ENCODE measurements around the gene STPG2. TPM values are rescaled to one million over a fixed set of nuclear protein-coding genes. Genes with fewer than 3 reads are reported as not detected.

STPG2 gene
- total RNA-seq, 1 donor from 2014 or later = not detected

GRCh38 chr4:98093662-98094061, 49.6 kb downstream of the STPG2 start:
- no peak for DNase-seq (ENCODE audit: low read depth in 2 of 2)

- DNase-seq (ENCODE audit: low read depth in 2 of 2) = peak; percentile 3 to 32
Measured at GRCh38 chr4:98092833-98093439, 50.3 kb downstream of the STPG2 start.

- DNase-seq (ENCODE audit: low read depth in 2 of 2) = no peak
Measured at GRCh38 chr4:98081936-98082335, 61.3 kb downstream of the STPG2 start.

GRCh38 chr4:98068495-98068894, 74.8 kb downstream of the STPG2 start:
- no peak for DNase-seq (ENCODE audit: low read depth in 2 of 2)

GRCh38 chr4:98055800-98056501, 87.3 kb downstream of the STPG2 start:
- DNase-seq (ENCODE audit: low read depth in 2 of 2) = no peak

GRCh38 chr4:98046665-98047064, 96.6 kb downstream of the STPG2 start:
- no peak for DNase-seq (ENCODE audit: low read depth in 2 of 2)

GRCh38 chr4:98030059-98030458, 113.2 kb downstream of the STPG2 start:
- DNase-seq (ENCODE audit: low read depth in 2 of 2) = no peak

- no peak for DNase-seq (ENCODE audit: low read depth in 2 of 2)
Measured at GRCh38 chr4:98027827-98028226, 115.4 kb downstream of the STPG2 start.

- no peak for DNase-seq (ENCODE audit: low read depth in 2 of 2)
Measured at GRCh38 chr4:98026362-98026761, 116.9 kb downstream of the STPG2 start.

GRCh38 chr4:98006814-98007412, 136.4 kb downstream of the STPG2 start:
- DNase-seq (ENCODE audit: low read depth in 2 of 2) = no peak

- no peak for DNase-seq (ENCODE audit: low read depth in 2 of 2)
Measured at GRCh38 chr4:98006060-98006459, 137.2 kb downstream of the STPG2 start.

- DNase-seq (ENCODE audit: low read depth in 2 of 2) = no peak
Measured at GRCh38 chr4:98000940-98001339, 142.3 kb downstream of the STPG2 start.

- DNase-seq (ENCODE audit: low read depth in 2 of 2) = no peak
Measured at GRCh38 chr4:97998203-97998602, 145.1 kb downstream of the STPG2 start.

- no peak for DNase-seq (ENCODE audit: low read depth in 2 of 2)
Measured at GRCh38 chr4:97994765-97995465, 148.4 kb downstream of the STPG2 start.

- DNase-seq (ENCODE audit: low read depth in 2 of 2) = no peak
Measured at GRCh38 chr4:97990409-97990808, 152.9 kb downstream of the STPG2 start.

- DNase-seq (ENCODE audit: low read depth in 2 of 2) = peak; percentile 0 to 25
Measured at GRCh38 chr4:97987019-97987648, 156.1 kb downstream of the STPG2 start.

- no peak for DNase-seq (ENCODE audit: low read depth in 2 of 2)
Measured at GRCh38 chr4:97984545-97985131, 158.6 kb downstream of the STPG2 start.

- DNase-seq (ENCODE audit: low read depth in 2 of 2) = no peak
Measured at GRCh38 chr4:97978791-97979488, 164.3 kb downstream of the STPG2 start.

- no peak for DNase-seq (ENCODE audit: low read depth in 2 of 2)
Measured at GRCh38 chr4:97953171-97953941, 189.9 kb downstream of the STPG2 start.

- no peak for DNase-seq (ENCODE audit: low read depth in 2 of 2)
Measured at GRCh38 chr4:97952763-97953162, 190.5 kb downstream of the STPG2 start.
